GM23248 (cell line): ENCODE data around the gene LHFPL2.

Experiments
- EZH2 ChIP-seq: fragments of 200-600 bp; sonication (generic); IDR thresholded peaks from 2 replicates; pipeline ENCODE4 v1.6.1; 2018; ENCODE audit warnings: antibody characterized with exemption, mild to moderate bottlenecking; ENCODE audit not compliant: insufficient read depth, poor library complexity, severe bottlenecking
- EZH2phosphoT487 ChIP-seq: fragments of 200-600 bp; sonication (generic); IDR thresholded peaks from 2 replicates; pipeline ENCODE4 v1.6.1; 2018; ENCODE audit warnings: antibody characterized with exemption, moderate library complexity, mild to moderate bottlenecking, low read depth; ENCODE audit not compliant: insufficient read depth

DNA sequence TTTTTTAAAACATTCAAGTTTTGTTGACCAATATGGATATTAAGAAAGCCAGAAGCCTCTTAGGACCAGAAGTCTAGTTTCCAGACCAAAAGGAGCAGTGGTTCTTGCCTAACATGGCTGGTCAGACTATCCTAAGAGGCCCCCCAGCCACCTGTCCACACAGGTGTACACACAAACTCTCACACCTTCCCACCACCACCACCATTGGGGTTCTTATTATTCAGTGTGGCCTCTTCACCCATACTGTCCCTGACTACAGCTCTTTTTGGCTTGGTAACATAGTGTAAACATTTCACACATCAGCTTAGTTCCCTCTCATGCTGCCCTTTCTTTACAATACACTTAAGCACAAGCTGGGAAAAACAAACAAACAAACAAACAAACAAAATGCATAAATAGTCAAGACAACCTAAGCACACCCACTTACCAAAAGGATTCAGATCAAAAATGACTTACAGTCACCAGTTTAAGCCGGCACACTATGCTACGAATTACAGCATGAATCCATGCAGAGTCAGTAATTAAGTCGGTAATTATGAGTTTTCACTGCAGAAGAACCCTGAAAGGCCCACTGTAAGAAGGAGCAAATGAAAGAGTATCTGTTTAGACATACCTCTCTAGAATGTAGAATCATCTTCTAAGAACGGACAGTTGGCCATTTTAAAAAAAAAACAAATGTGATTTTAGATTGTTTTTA is 9.5 kb downstream of the LHFPL2 start:
- TF ChIP-seq EZH2 = no peak
- no peak for TF ChIP-seq EZH2phosphoT487
